Stimulated activated CD8-positive, alpha-beta memory T cell treated with anti-CD3 and anti-CD28 coated beads, Interleukin-4, amount 100 ng/mL, for 4 hours (primary cell): ENCODE results near the gene DIPK1A.

Source experiments
- DNase-seq, 2 donors: peaks; one replicate each; pipeline ENCODE4 v3.0.0-alpha.2; 2020; ENCODE audit warnings: low read depth in 2 of 2, low spot score in 1 of 2

Gene DIPK1A

GRCh38 chr1:92843429-92844352, 117.6 kb downstream of the DIPK1A start:
- no peak for DNase-seq

GRCh38 chr1:92843046-92843423, 118.2 kb downstream of the DIPK1A start:
- DNase-seq = no peak

- DNase-seq = no peak
Observed at GRCh38 chr1:92842082-92843045, 118.9 kb downstream of the DIPK1A start.

GRCh38 chr1:92840600-92840999, 120.7 kb downstream of the DIPK1A start:
- DNase-seq = no peak

GRCh38 chr1:92839442-92839841, 121.8 kb downstream of the DIPK1A start:
- DNase-seq = no peak

GRCh38 chr1:92838519-92838918, 122.7 kb downstream of the DIPK1A start:
- DNase-seq = no peak

GRCh38 chr1:92837062-92837461, 124.2 kb downstream of the DIPK1A start:
- DNase-seq = no peak

- no peak for DNase-seq
Observed at GRCh38 chr1:92834617-92835016, 126.6 kb downstream of the DIPK1A start.

GRCh38 chr1:92833840-92834239, 127.4 kb downstream of the DIPK1A start:
- no peak for DNase-seq

- no peak for DNase-seq
Observed at GRCh38 chr1:92832537-92833114, 128.6 kb downstream of the DIPK1A start.

GRCh38 chr1:92831762-92832536, 129.3 kb downstream of the DIPK1A start, which contains the start of gene RPL5:
Gene RPL5, plus strand, starts transcription at chr1:92832040. Its CDS starts 75 bp downstream, at chr1:92832115.
- peak; percentile 93 to 95 for DNase-seq

- no peak for DNase-seq
Observed at GRCh38 chr1:92831368-92831761, 129.9 kb downstream of the DIPK1A start.

GRCh38 chr1:92826792-92827191, 134.5 kb downstream of the DIPK1A start:
- no peak for DNase-seq

- no peak for DNase-seq
Observed at GRCh38 chr1:92822879-92823278, 138.4 kb downstream of the DIPK1A start.

- no peak for DNase-seq
Observed at GRCh38 chr1:92820551-92820950, 140.7 kb downstream of the DIPK1A start.

- no peak for DNase-seq
Observed at GRCh38 chr1:92820024-92820423, 141.2 kb downstream of the DIPK1A start.

GRCh38 chr1:92817986-92818764, 143.1 kb downstream of the DIPK1A start:
- no peak for DNase-seq

GRCh38 chr1:92817137-92817697, 144.0 kb downstream of the DIPK1A start:
- no peak for DNase-seq

- no peak for DNase-seq
Observed at GRCh38 chr1:92816732-92817131, 144.5 kb downstream of the DIPK1A start.
